Ovary (tissue), 9 donors: Measurements from ENCODE around the gene DIDO1. TPM values are rescaled to one million over a fixed set of nuclear protein-coding genes. Genes with fewer than 3 reads are reported as not detected.

Experiments
- DNase-seq, 5 donors: peaks; one replicate each; pipeline ENCODE4 v3.0.0-alpha.2; 2019 to 2020
- H3K27ac ChIP-seq, 2 donors: fragments of 200-600 bp; one replicate each; pipeline versions ENCODE4 v1.5.1 to v1.8.0; 2019 to 2022
- H3K27me3 ChIP-seq: fragments of 200-600 bp; one replicate; pipeline ENCODE4 v1.8.0; 2022
- H3K36me3 ChIP-seq: fragments of 200-600 bp; sonication (generic); one replicate; pipeline ENCODE4 v1.5.1; 2019
- H3K4me1 ChIP-seq: one replicate; pipeline ENCODE4 v1.8.1; 2013; ENCODE audit warnings: mild to moderate bottlenecking, moderate library complexity; ENCODE audit not compliant: insufficient read depth
- H3K4me3 ChIP-seq: fragments of 200-600 bp; sonication (generic); one replicate; pipeline ENCODE4 v1.5.1; 2017
- H3K9me3 ChIP-seq, 2 donors: fragments of 200-600 bp in 1 of 2; sonication (generic) in 1 of 2; one replicate each; pipeline versions ENCODE4 v1.5.1 to v1.8.1; 2013 to 2019; ENCODE audit warnings: mild to moderate bottlenecking in 1 of 2, moderate library complexity in 1 of 2
- CTCF ChIP-seq, 3 donors: fragments of 450-650 bp in 2 of 3; fragments of 200-600 bp in 1 of 3; IDR thresholded peaks; one replicate each; pipeline versions ENCODE4 v1.5.1 to v1.8.0; 2016 to 2022; ENCODE audit warnings: antibody characterized with exemption in 3 of 3, mild to moderate bottlenecking in 1 of 3
- EP300 ChIP-seq: sonication (generic); formaldehyde crosslinking; IDR thresholded peaks from one replicate; pipeline ENCODE4 v1.6.1; 2017; ENCODE audit warnings: antibody characterized with exemption
- POLR2A ChIP-seq: fragments of 450-650 bp; IDR thresholded peaks from one replicate; pipeline ENCODE4 v1.6.1; 2017; ENCODE audit warnings: antibody characterized with exemption, mild to moderate bottlenecking, moderate library complexity
- WGBS, 3 donors: extraction: QIAGEN DNeasy Blood & Tissue Kit in 1 of 3; methylation state at CpG; one replicate each; pipeline versions ENCODE4 v1.1.5 to v1.1.7; 2013 to 2017; 5-methylcytosine and 5-hydroxymethylcytosine counted together
- intact Hi-C, 4 donors: fragments of 100-400 bp; cut with DNase I; formaldehyde crosslinking; loops; one replicate each; pipeline versions ENCODE4 v1.11.0 to v1.15.1; 2022 to 2023
- polyA plus RNA-seq, 2 donors: library from polyadenylated mRNA; stranded (reverse); fragments of 200-250 nt in 1 of 2; fragments of 350-450 nt in 1 of 2; fragmentation: Illumina TruSeq in 1 of 2; extraction: RNeasy Lipid Tissue Mini Kit (QIAGEN cat#74804) in 1 of 2; gene quantifications; one replicate each; pipeline ENCODE4 v1.2.3, GENCODE V29; 2013 to 2014
- total RNA-seq, 7 donors: library from RNA; depleted of rRNA in 2 of 7; stranded (reverse); fragments of >200 nt in 2 of 7; fragmentation: NEBNext Ultra II Directional in 3 of 7; extraction: Animal tissue kit (Norgen Biotek cat#: 25700) in 3 of 7; gene quantifications; one replicate each; pipeline versions ENCODE4 v1.1.0 to v1.2.4, GENCODE V29; 2016 to 2023
- donor health status: DM: no; HTN: no; CAD: no; lungs with moderate emphysema.
- donor health status: DM: no; HTN: no; CAD: no.
- donor health status: Bipolar disorder and iron deficiency.
- donor health status: DM: yes; HTN: yes; CAD: no.
- donor health status: DM: no; HTN: no; CAD: no.
- donor health status: DM: yes; HTN: yes; CAD: no.

The DIDO1 gene
- total and polyA plus RNA-seq, 9 donors: 42.9 to 82.2 (median 56.2) TPM

DNA sequence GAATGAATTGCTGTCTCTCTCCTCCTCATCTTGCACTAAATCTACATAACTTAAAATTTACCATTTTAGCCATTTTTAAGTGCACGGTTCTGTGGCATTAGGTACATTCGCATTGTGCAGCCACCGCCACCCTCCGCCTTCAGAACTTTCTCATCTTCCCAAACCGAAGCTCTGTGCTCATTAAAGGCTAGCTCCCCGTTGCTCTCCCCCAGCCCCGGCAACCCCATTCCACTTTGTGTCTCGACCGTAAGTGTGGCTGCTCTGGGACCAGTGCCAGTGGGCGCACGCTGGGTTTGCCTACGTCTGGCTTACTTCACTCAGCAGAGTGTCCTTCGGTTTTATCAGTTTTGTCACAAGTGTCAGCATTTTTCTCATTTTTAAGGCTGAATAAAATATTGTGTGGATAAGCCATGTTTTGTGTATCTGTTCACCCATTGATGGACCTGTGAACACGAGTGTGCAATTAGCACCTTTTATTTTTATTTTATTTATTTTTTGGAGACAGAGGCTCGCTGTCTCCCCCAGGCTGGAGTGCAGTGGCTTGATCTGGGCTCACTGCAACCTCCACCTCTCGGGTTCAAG, 43.0 kb upstream of the DIDO1 start:
- 27 to 42% (median 27%) methylated on average over 16 of the region's 16 CpGs for WGBS, 3 donors
- no peaks in the 10 kb centered on the region for H3K9me3 ChIP-seq
- TF ChIP-seq CTCF (IDR thresholded peaks at IDR 0.05) (no peak), EP300 (no peak)

DNA sequence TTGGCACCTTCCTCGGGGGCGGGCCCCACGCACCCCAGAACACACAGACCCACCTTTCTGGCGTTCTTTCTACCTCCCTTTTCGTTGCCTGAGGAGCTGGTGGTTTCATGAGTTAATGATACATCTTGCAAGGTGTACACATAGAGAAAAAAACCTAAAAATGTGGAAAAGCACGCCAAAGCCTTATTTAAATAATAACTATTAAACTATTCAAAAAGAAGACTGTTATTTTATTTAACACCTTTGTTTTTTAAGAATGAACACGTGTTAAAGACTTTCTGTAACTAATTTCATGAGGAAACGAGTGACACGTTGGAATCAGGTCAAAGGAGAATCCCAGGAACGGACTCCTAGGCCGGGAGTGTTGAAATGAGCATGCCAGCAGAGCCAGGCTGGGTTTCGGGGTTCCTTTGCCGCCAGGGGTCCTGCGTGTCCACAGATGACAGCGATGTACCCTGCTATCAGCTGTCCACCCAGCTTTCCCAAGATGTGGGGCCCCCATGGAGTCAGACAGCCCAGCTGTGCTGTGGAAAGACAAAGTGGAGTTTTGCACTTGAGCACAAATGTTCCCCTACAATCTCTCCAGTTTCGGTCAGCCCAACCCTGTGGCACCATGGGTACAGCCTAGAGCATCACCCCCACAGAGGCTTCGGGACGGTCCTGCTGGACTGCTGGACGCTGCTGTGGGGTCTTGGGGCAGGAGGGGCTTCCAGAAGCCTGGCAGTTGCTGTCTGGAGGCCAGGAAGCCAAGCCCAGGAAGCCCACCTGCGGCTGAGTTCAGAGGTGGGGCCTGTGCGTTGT, 42.3 kb upstream of the DIDO1 start:
- H3K27me3 ChIP-seq: no peaks in the 10 kb centered on the region
- TF ChIP-seq POLR2A: no peak
- no peak for TF ChIP-seq CTCF (IDR thresholded peaks at IDR 0.05)

More for the DNA sequence above, 43.0 kb upstream of the DIDO1 start:
- no peak overlapping the region for H3K4me3 ChIP-seq
- peaks cover 5% of the 10 kb centered on the region for H3K4me1 ChIP-seq
- DNase-seq: no peak
- intact Hi-C loops: no loop called here
- no peaks in the 10 kb centered on the region for H3K27me3 ChIP-seq
- H3K27ac ChIP-seq: no peak overlapping the region
- no peaks in the 10 kb centered on the region for H3K36me3 ChIP-seq

DNA sequence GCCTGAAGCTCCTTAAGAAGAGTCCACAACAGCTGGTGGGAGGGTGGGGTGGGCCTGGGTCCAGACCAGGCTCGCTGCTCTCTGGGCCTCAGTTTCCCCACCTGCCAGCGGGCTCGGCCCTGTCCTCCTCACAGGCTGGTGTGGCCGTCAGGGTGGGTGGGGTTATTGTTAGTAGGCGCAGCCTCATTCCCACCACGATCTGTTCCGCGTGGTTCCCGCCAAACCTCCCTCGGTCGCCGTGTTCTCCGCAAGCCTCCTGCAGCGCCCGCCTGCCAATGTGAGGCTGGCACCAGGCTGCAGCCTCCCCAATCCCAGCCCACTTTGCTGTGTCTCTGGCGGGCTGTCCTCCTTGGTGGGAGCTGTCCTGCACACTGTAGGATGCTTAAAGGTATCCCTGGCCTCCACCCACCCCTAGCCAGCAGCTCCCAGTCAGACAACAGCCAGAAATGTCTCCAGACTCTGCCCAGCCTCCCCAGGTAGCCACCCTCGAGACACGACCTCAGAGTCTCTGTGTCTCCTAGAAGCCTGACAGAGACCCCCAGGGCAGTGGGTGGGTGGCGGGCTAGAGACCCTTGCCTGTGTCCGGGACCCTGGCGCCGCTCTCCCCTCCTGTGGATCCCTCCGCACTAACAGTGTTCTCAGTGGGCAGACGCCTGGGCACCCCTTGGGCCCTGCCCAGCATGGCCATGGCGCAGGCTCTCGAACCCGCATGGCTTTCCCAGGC, 41.5 kb upstream of the DIDO1 start:
- WGBS, 3 donors: 86 to 90% (median 89%) methylated on average over 27 of the region's 27 CpGs

More for the DNA sequence above, 42.3 kb upstream of the DIDO1 start:
- H3K9me3 ChIP-seq: no peaks in the 10 kb centered on the region
- no peak overlapping the region for H3K27ac ChIP-seq
- no peaks in the 10 kb centered on the region for H3K36me3 ChIP-seq
- 61 to 70% (median 64%) methylated on average over 21 of the region's 21 CpGs for WGBS, 3 donors
- peaks cover 5% of the 10 kb centered on the region for H3K4me1 ChIP-seq
- DNase-seq: no peak
- no peak overlapping the region for H3K4me3 ChIP-seq
- intact Hi-C loops: no loop called here

GRCh38 chr20:62967149-62967501, 40.8 kb upstream of the DIDO1 start:
- Histone ChIP-seq H3K27ac (no peak overlapping the region), H3K4me1 (no peaks in the 10 kb centered on the region), H3K27me3 (no peaks in the 10 kb centered on the region), H3K4me3 (no peak overlapping the region), H3K36me3 (no peaks in the 10 kb centered on the region), H3K9me3 (no peaks in the 10 kb centered on the region)
- TF ChIP-seq CTCF (IDR thresholded peaks at IDR 0.05): no peak
- TF ChIP-seq EP300: no peak
- intact Hi-C loops: no loop called here
- DNase-seq: no peak
- 94 to 96% (median 94%) methylated on average over 6 of the region's 6 CpGs for WGBS, 3 donors

More for the DNA sequence above, 41.5 kb upstream of the DIDO1 start:
- intact Hi-C loops: no loop called here
- Histone ChIP-seq H3K27ac (no peak overlapping the region), H3K9me3 (no peaks in the 10 kb centered on the region), H3K4me3 (no peak overlapping the region), H3K27me3 (no peaks in the 10 kb centered on the region), H3K4me1 (peaks cover 3% of the 10 kb centered on the region), H3K36me3 (no peaks in the 10 kb centered on the region)
- no peak for DNase-seq
- TF ChIP-seq CTCF (IDR thresholded peaks at IDR 0.05) (no peak), EP300 (no peak), POLR2A (no peak)
